Measurements from ENCODE around the gene CEP192. TPM values are rescaled to one million over a fixed set of nuclear protein-coding genes. Genes with fewer than 3 reads are reported as not detected.

Gene CEP192
- total and polyA plus RNA-seq, 4 donors, result 2.5 to 32.4 (median 10.9) TPM

Other genes starting within 250 kb of the CEP192 start
- gene PTPN2, start 107.1 kb upstream of the CEP192 start, total RNA-seq, result 10 to 100 TPM; 15.9 to 21.2 TPM
- 10 to 100 TPM in 1 of 2 donors, 1 to 10 TPM in 1; 9.2 to 13.9 TPM for gene PTPN2, start 107.1 kb upstream of the CEP192 start, polyA plus RNA-seq
- gene SEH1L, start 43.4 kb upstream of the CEP192 start, total RNA-seq, result 10 to 100 TPM; 21.0 to 28.5 TPM
- 10 to 100 TPM; 12.2 to 12.7 TPM for gene SEH1L, start 43.4 kb upstream of the CEP192 start, polyA plus RNA-seq
- gene LDLRAD4, start 227.4 kb downstream of the CEP192 start, total RNA-seq, result 10 to 100 TPM; 15.6 to 41.7 TPM
- 1 to 10 TPM; 4.8 to 9.8 TPM for gene LDLRAD4, start 227.4 kb downstream of the CEP192 start, polyA plus RNA-seq

All from liver (tissue), 4 donors.